NB4 (cell line): ENCODE results near the gene HDGFL3.

Experiments
- DNase-seq: peaks from one replicate; pipeline ENCODE4 v3.0.0; 2010; ENCODE audit warnings: low read depth
- H3K4me3 ChIP-seq: one replicate; pipeline ENCODE4 v1.5.1; 2011; ENCODE audit warnings: mild to moderate bottlenecking, low read depth, low read length, moderate library complexity
- CTCF ChIP-seq: IDR thresholded peaks from one replicate; pipeline ENCODE4 v1.5.1; 2012; ENCODE audit warnings: low read depth, low read length
- MAX ChIP-seq: IDR thresholded peaks from 2 replicates; pipeline ENCODE4 v1.6.1; 2011; ENCODE audit warnings: low read depth, low read length
- MYC ChIP-seq: IDR thresholded peaks from 2 replicates; pipeline ENCODE4 v1.6.1; 2011; ENCODE audit warnings: low read depth, low read length
- POLR2A ChIP-seq: IDR thresholded peaks from 2 replicates; pipeline ENCODE4 v1.6.1; 2011; ENCODE audit warnings: mild to moderate bottlenecking; ENCODE audit not compliant: insufficient read length; ENCODE audit errors: extremely low read depth

The HDGFL3 gene

GRCh38 chr15:83118291-83118827 lies 89.3 kb downstream of the HDGFL3 start:
- no peak overlapping the region for H3K4me3 ChIP-seq
- no peak for DNase-seq
- TF ChIP-seq CTCF (no peak), POLR2A (no peak), MAX (no peak), MYC (no peak)

- no peak overlapping the region for H3K4me3 ChIP-seq
- no peak for DNase-seq
- TF ChIP-seq POLR2A: no peak
These were observed 91.6 kb downstream of the HDGFL3 start for GRCh38 chr15:83115831-83116565.

- H3K4me3 ChIP-seq: no peak overlapping the region
- TF ChIP-seq MYC (no peak), MAX (no peak), POLR2A (no peak), CTCF (no peak)
- DNase-seq: no peak
These were observed 92.2 kb downstream of the HDGFL3 start for GRCh38 chr15:83115410-83115809.

DNA sequence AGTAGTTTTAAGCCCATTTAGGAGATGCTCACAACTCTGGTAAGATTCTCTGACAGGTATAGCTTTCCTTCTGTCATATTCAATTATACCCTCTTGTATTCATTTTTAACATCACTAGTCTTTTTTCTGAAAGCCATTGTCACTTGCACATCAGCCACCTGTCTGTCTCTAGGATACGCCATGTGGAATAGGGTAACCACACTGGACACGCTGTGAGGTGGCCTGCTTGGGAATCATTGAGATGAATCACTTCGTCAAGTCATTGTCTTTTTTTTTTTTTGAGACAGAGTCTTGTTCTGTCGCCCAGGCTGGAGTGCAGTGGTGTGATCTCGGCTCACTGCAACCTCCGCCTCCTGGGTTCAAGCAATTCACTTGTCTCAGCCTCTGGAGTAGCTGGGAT lies 92.8 kb downstream of the HDGFL3 start:
- no peak overlapping the region for H3K4me3 ChIP-seq
- TF ChIP-seq CTCF: no peak
- TF ChIP-seq MAX: no peak
- no peak for TF ChIP-seq MYC
- no peak for TF ChIP-seq POLR2A
- no peak for DNase-seq

DNA sequence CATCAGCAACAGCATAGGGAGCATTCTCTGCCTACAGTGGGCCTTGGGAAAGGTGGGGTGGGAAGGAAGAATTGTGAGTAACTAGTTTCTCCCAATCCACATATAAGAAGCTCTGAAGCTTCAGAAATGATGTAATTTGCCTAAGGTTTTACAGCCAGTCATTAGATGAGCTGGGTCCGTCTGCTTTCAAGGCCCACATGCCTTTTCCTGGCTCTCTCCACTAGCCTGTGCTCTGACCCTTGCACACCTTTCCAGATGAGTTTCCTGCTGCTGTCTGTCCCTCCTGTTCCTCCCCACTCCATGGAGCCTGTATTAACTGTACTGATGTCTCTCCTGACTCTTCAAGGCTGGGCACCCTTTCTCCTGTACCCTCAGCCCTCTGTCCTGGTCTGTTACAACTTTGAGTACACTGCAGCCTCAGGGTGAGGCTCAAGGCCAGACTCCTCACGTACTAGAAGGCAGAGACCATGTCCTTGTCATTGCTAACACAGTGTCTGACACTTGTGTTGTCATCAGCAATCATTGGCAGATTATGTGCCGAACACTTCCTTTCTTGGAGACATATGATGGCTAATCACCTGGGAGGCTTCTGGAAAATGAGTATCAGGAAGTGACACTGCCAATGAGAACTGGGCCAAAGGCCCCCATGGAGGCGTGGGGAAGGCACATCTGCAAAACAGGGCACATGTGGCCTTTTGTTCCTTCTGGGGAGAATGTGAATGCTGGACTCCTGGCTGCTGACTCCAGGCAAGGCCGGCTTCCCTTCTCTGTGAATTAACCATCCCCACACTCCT lies 93.5 kb downstream of the HDGFL3 start:
- TF ChIP-seq MAX: no peak
- no peak for TF ChIP-seq MYC
- no peak for TF ChIP-seq POLR2A
- no peak for TF ChIP-seq CTCF

GRCh38 chr15:83112956-83113299 lies 94.7 kb downstream of the HDGFL3 start:
- TF ChIP-seq POLR2A (no peak), MAX (no peak), CTCF (no peak), MYC (no peak)
- no peak overlapping the region for H3K4me3 ChIP-seq
- DNase-seq: no peak

More for the DNA sequence above, 93.5 kb downstream of the HDGFL3 start:
- no peak overlapping the region for H3K4me3 ChIP-seq
- no peak for DNase-seq
